Fibroblast of lung (primary cell): ENCODE measurements around the gene PEDS1. TPM values are rescaled to one million over a fixed set of nuclear protein-coding genes. Genes with fewer than 3 reads are reported as not detected.
"Not testable (repeated sequence)": the region's sequence is repeated elsewhere in the genome, so short reads cannot be mapped to it uniquely, and the experiment has no call there.

Source experiments
- DNase-seq, 2 donors: peaks; one replicate each; pipeline versions ENCODE4 v3.0.0 to v3.0.0-alpha.2; 2010; ENCODE audit warnings: low read depth in 2 of 2
- H2AFZ ChIP-seq: 2 replicates; pipeline ENCODE4 v1.5.1; 2012; ENCODE audit warnings: low read length, control low read depth, inconsistent platforms
- H3K27ac ChIP-seq: 2 replicates; pipeline ENCODE4 v1.5.1; 2011; ENCODE audit warnings: low read length, control low read depth; ENCODE audit not compliant: insufficient read depth
- H3K27me3 ChIP-seq: 2 replicates; pipeline ENCODE4 v1.5.1; 2011; ENCODE audit warnings: mild to moderate bottlenecking, low read length; ENCODE audit not compliant: control insufficient read depth, insufficient read depth
- H3K36me3 ChIP-seq: 2 replicates; pipeline ENCODE4 v1.5.1; 2011; ENCODE audit warnings: low read length; ENCODE audit not compliant: control insufficient read depth, insufficient read depth
- H3K4me1 ChIP-seq: 2 replicates; pipeline ENCODE4 v1.5.1; 2011; ENCODE audit warnings: low read length; ENCODE audit not compliant: control insufficient read depth, insufficient read depth; ENCODE audit errors: extremely low read depth
- H3K4me2 ChIP-seq: 2 replicates; pipeline ENCODE4 v1.5.1; 2011; ENCODE audit warnings: low read length, control low read depth; ENCODE audit not compliant: insufficient read depth; ENCODE audit errors: extremely low read depth
- H3K4me3 ChIP-seq, 4 experiments: fragments of 200-600 bp in 1 of 4; sonication (generic) in 1 of 4; replicated peaks in 1 of 4; 2 replicates each; pipeline ENCODE4 v1.5.1; 2011 to 2016; ENCODE audit warnings: low read length in 4 of 4, low read depth in 3 of 4, mild to moderate bottlenecking in 3 of 4, control low read depth in 2 of 4, inconsistent platforms in 1 of 4, mixed read lengths in 1 of 4; ENCODE audit not compliant: insufficient read depth in 1 of 4; ENCODE audit errors: control extremely low read depth in 1 of 4
- H3K79me2 ChIP-seq: 2 replicates; pipeline ENCODE4 v1.5.1; 2012; ENCODE audit warnings: mild to moderate bottlenecking, low read length, inconsistent platforms; ENCODE audit not compliant: control insufficient read depth, insufficient read depth
- H3K9ac ChIP-seq: 2 replicates; pipeline ENCODE4 v1.5.1; 2011; ENCODE audit warnings: mild to moderate bottlenecking, low read length, control low read depth; ENCODE audit not compliant: insufficient read depth
- H3K9me3 ChIP-seq: 2 replicates; pipeline ENCODE4 v1.5.1; 2012; ENCODE audit warnings: low read depth, low read length; ENCODE audit not compliant: control insufficient read depth, insufficient read depth
- H4K20me1 ChIP-seq: 2 replicates; pipeline ENCODE4 v1.5.1; 2011; ENCODE audit warnings: low read length; ENCODE audit not compliant: control insufficient read depth, insufficient read depth; ENCODE audit errors: extremely low read depth
- CTCF ChIP-seq, 2 donors: IDR thresholded peaks in 1 of 2; conservative IDR thresholded peaks in 1 of 2; 1 replicate in 1 of 2; 2 replicates in 1 of 2; pipeline ENCODE4 v1.5.1; 2011 to 2012; ENCODE audit warnings: low read length in 2 of 2, control low read depth in 1 of 2, inconsistent platforms in 1 of 2, low read depth in 1 of 2, mild to moderate bottlenecking in 1 of 2
- EZH2 ChIP-seq: IDR thresholded peaks from 2 replicates; pipeline ENCODE4 v1.5.1; 2012; ENCODE audit warnings: low read length, control low read depth, mild to moderate bottlenecking; ENCODE audit errors: missing control alignments
- polyA plus RNA-seq, 2 donors: library from polyadenylated mRNA; depleted of rRNA in 1 of 2; stranded (reverse) in 1 of 2; unstranded in 1 of 2; fragments of >200 nt; gene quantifications; 2 replicates each; pipeline ENCODE4 v1.2.1, GENCODE V29; 2011 to 2012; ENCODE audit warnings: missing spikeins in 1 of 2
- total RNA-seq: library from RNA; depleted of rRNA; stranded (reverse); fragments of >200 nt; gene quantifications from 2 replicates; pipeline ENCODE4 v1.2.1, GENCODE V29; 2014

Gene PEDS1
- total and polyA plus RNA-seq, 2 donors (not counting 1 experiment from before 2014, with no cell fraction given), result 8.3 to 56.9 TPM

- Histone ChIP-seq H3K9ac (peak overlapping the region; percentile 10), H3K9me3 (no peaks in the 10 kb centered on the region), H3K4me1 (peaks cover 30% of the 10 kb centered on the region), H3K36me3 (peaks cover 18% of the 10 kb centered on the region), H3K27ac (peak overlapping the region; percentile 69), H3K4me3 (no peak overlapping the region), H2AFZ (no peak overlapping the region), H3K79me2 (peaks cover 64% of the 10 kb centered on the region), H3K4me2 (no peak overlapping the region), H3K27me3 (no peaks in the 10 kb centered on the region), H4K20me1 (no peaks in the 10 kb centered on the region)
- DNase-seq, result no peak
- TF ChIP-seq CTCF (conservative IDR thresholded peaks at IDR 0.05 in 1 of 2, IDR thresholded peaks at IDR 0.05 in 1 of 2; ENCODE audit: low read depth in 1 of 2, low read length in 2 of 2) (no peak), EZH2 (no peak)
Measured at GRCh38 chr20:50138479-50139393, 14.8 kb downstream of the PEDS1 start.

- Histone ChIP-seq H3K4me1 (peaks cover 32% of the 10 kb centered on the region), H3K79me2 (peaks cover 63% of the 10 kb centered on the region), H3K4me3 (no peak overlapping the region), H3K27me3 (no peaks in the 10 kb centered on the region), H3K27ac (peak overlapping the region; percentile 69), H3K9ac (no peak overlapping the region), H3K36me3 (peaks cover 18% of the 10 kb centered on the region), H4K20me1 (no peaks in the 10 kb centered on the region), H2AFZ (no peak overlapping the region), H3K9me3 (no peaks in the 10 kb centered on the region), H3K4me2 (no peak overlapping the region)
- DNase-seq, result no peak
- TF ChIP-seq CTCF (conservative IDR thresholded peaks at IDR 0.05 in 1 of 2, IDR thresholded peaks at IDR 0.05 in 1 of 2; ENCODE audit: low read depth in 1 of 2, low read length in 2 of 2) (no peak), EZH2 (no peak)
Measured at GRCh38 chr20:50138120-50138478, 15.4 kb downstream of the PEDS1 start.

GRCh38 chr20:50137702-50138101 lies 15.8 kb downstream of the PEDS1 start:
- H3K9ac ChIP-seq, H3K4me3 ChIP-seq, H3K27me3 ChIP-seq, H4K20me1 ChIP-seq, H3K4me2 ChIP-seq, H3K9me3 ChIP-seq, H2AFZ ChIP-seq: not testable (repeated sequence)
- Histone ChIP-seq H3K4me1 (peaks cover 32% of the 10 kb centered on the region), H3K36me3 (peaks cover 18% of the 10 kb centered on the region), H3K27ac (peak overlapping the region; percentile 69), H3K79me2 (peaks cover 62% of the 10 kb centered on the region)
- DNase-seq, result peak in 1 of 2 donors; percentile 45
